Ovary (tissue), 9 donors: ENCODE results near the gene ANKZF1. TPM values are rescaled to one million over a fixed set of nuclear protein-coding genes. Genes with fewer than 3 reads are reported as not detected.

ENCODE experiments used
- DNase-seq, 5 donors: peaks; one replicate each; pipeline ENCODE4 v3.0.0-alpha.2; 2019 to 2020
- H3K27ac ChIP-seq, 2 donors: fragments of 200-600 bp; one replicate each; pipeline versions ENCODE4 v1.5.1 to v1.8.0; 2019 to 2022
- H3K27me3 ChIP-seq: fragments of 200-600 bp; one replicate; pipeline ENCODE4 v1.8.0; 2022
- H3K36me3 ChIP-seq: fragments of 200-600 bp; sonication (generic); one replicate; pipeline ENCODE4 v1.5.1; 2019
- H3K4me1 ChIP-seq: one replicate; pipeline ENCODE4 v1.8.1; 2013; ENCODE audit warnings: mild to moderate bottlenecking, moderate library complexity; ENCODE audit not compliant: insufficient read depth
- H3K4me3 ChIP-seq: fragments of 200-600 bp; sonication (generic); one replicate; pipeline ENCODE4 v1.5.1; 2017
- H3K9me3 ChIP-seq, 2 donors: fragments of 200-600 bp in 1 of 2; sonication (generic) in 1 of 2; one replicate each; pipeline versions ENCODE4 v1.5.1 to v1.8.1; 2013 to 2019; ENCODE audit warnings: mild to moderate bottlenecking in 1 of 2, moderate library complexity in 1 of 2
- EP300 ChIP-seq: sonication (generic); formaldehyde crosslinking; IDR thresholded peaks from one replicate; pipeline ENCODE4 v1.6.1; 2017; ENCODE audit warnings: antibody characterized with exemption
- POLR2A ChIP-seq: fragments of 450-650 bp; IDR thresholded peaks from one replicate; pipeline ENCODE4 v1.6.1; 2017; ENCODE audit warnings: antibody characterized with exemption, mild to moderate bottlenecking, moderate library complexity
- WGBS, 3 donors: extraction: QIAGEN DNeasy Blood & Tissue Kit in 1 of 3; methylation state at CpG; one replicate each; pipeline versions ENCODE4 v1.1.5 to v1.1.7; 2013 to 2017; 5-methylcytosine and 5-hydroxymethylcytosine counted together
- intact Hi-C, 4 donors: fragments of 100-400 bp; cut with DNase I; formaldehyde crosslinking; loops; one replicate each; pipeline versions ENCODE4 v1.11.0 to v1.15.1; 2022 to 2023
- polyA plus RNA-seq, 2 donors: library from polyadenylated mRNA; stranded (reverse); fragments of 200-250 nt in 1 of 2; fragments of 350-450 nt in 1 of 2; fragmentation: Illumina TruSeq in 1 of 2; extraction: RNeasy Lipid Tissue Mini Kit (QIAGEN cat#74804) in 1 of 2; gene quantifications; one replicate each; pipeline ENCODE4 v1.2.3, GENCODE V29; 2013 to 2014
- total RNA-seq, 7 donors: library from RNA; depleted of rRNA in 2 of 7; stranded (reverse); fragments of >200 nt in 2 of 7; fragmentation: NEBNext Ultra II Directional in 3 of 7; extraction: Animal tissue kit (Norgen Biotek cat#: 25700) in 3 of 7; gene quantifications; one replicate each; pipeline versions ENCODE4 v1.1.0 to v1.2.4, GENCODE V29; 2016 to 2023
- TF ChIP-seq, protein P1 (sequence below), 3 donors: fragments of 450-650 bp in 2 of 3; fragments of 200-600 bp in 1 of 3; IDR thresholded peaks; one replicate each; pipeline versions ENCODE4 v1.5.1 to v1.8.0; 2016 to 2022; ENCODE audit warnings: antibody characterized with exemption in 3 of 3, mild to moderate bottlenecking in 1 of 3
- donor health status: DM: no; HTN: no; CAD: no; lungs with moderate emphysema.
- donor health status: DM: no; HTN: no; CAD: no.
- donor health status: Bipolar disorder and iron deficiency.
- donor health status: DM: yes; HTN: yes; CAD: no.
- donor health status: DM: no; HTN: no; CAD: no.
- donor health status: DM: yes; HTN: yes; CAD: no.

The ANKZF1 gene
- total and polyA plus RNA-seq, 9 donors: 33.1 to 60.2 (median 39.0) TPM

GRCh38 chr2:219182331-219183150 lies 47.1 kb upstream of the ANKZF1 start:
- DNase-seq: no peak
- Histone ChIP-seq H3K4me1 (peaks cover 8% of the 10 kb centered on the region), H3K4me3 (no peak overlapping the region), H3K36me3 (no peaks in the 10 kb centered on the region), H3K27ac (no peak overlapping the region), H3K27me3 (no peaks in the 10 kb centered on the region), H3K9me3 (no peaks in the 10 kb centered on the region)
- WGBS, 3 donors: 56 to 72% (median 60%) methylated on average over 8 of the region's 8 CpGs
- intact Hi-C loops: loop anchor here in 1 of 4 donors (5.0 kb wide), 1 partner anchor 35 kb away; the partner anchor contains the start of gene ABCB6
- no peak for TF ChIP-seq POLR2A
- TF ChIP-seq EP300: no peak
- TF ChIP-seq, protein P1, sequence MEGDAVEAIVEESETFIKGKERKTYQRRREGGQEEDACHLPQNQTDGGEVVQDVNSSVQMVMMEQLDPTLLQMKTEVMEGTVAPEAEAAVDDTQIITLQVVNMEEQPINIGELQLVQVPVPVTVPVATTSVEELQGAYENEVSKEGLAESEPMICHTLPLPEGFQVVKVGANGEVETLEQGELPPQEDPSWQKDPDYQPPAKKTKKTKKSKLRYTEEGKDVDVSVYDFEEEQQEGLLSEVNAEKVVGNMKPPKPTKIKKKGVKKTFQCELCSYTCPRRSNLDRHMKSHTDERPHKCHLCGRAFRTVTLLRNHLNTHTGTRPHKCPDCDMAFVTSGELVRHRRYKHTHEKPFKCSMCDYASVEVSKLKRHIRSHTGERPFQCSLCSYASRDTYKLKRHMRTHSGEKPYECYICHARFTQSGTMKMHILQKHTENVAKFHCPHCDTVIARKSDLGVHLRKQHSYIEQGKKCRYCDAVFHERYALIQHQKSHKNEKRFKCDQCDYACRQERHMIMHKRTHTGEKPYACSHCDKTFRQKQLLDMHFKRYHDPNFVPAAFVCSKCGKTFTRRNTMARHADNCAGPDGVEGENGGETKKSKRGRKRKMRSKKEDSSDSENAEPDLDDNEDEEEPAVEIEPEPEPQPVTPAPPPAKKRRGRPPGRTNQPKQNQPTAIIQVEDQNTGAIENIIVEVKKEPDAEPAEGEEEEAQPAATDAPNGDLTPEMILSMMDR (IDR thresholded peaks at IDR 0.05): no peak

- no peak for TF ChIP-seq EP300
- no peak for TF ChIP-seq POLR2A
- TF ChIP-seq, protein P1 (IDR thresholded peaks at IDR 0.05): no peak
- H3K27ac ChIP-seq: no peak overlapping the region
- peaks cover 8% of the 10 kb centered on the region for H3K4me1 ChIP-seq
- intact Hi-C loops: loop anchor here in 1 of 4 donors (5.0 kb wide), 1 partner anchor 34 kb away; the partner anchor contains the start of gene ABCB6
- WGBS, 3 donors: 89 to 91% (median 90%) methylated on average over 6 of the region's 6 CpGs
- no peaks in the 10 kb centered on the region for H3K9me3 ChIP-seq
- no peaks in the 10 kb centered on the region for H3K36me3 ChIP-seq
- peak in 2 of 5 donors; percentile 10 to 13 for DNase-seq
- H3K27me3 ChIP-seq: no peaks in the 10 kb centered on the region
- H3K4me3 ChIP-seq: no peak overlapping the region
Observed at GRCh38 chr2:219183151-219183772, 46.3 kb upstream of the ANKZF1 start.

- WGBS, 3 donors: 97 to 98% (median 97%) methylated on average over 2 of the region's 2 CpGs
Observed at GRCh38 chr2:219184121-219184520, 45.5 kb upstream of the ANKZF1 start.

GRCh38 chr2:219186754-219187456 lies 42.7 kb upstream of the ANKZF1 start:
- Histone ChIP-seq H3K27ac (no peak overlapping the region), H3K4me1 (no peaks in the 10 kb centered on the region), H3K36me3 (no peaks in the 10 kb centered on the region), H3K9me3 (no peaks in the 10 kb centered on the region), H3K27me3 (no peaks in the 10 kb centered on the region), H3K4me3 (no peak overlapping the region)
- 80 to 86% (median 83%) methylated on average over 7 of the region's 7 CpGs for WGBS, 3 donors
- DNase-seq: no peak
- intact Hi-C loops: no loop called here
- TF ChIP-seq POLR2A (no peak), EP300 (no peak)
- TF ChIP-seq, protein P1 (IDR thresholded peaks at IDR 0.05): no peak

More at GRCh38 chr2:219184121-219184520, 45.5 kb upstream of the ANKZF1 start:
- H3K36me3 ChIP-seq: no peaks in the 10 kb centered on the region
- DNase-seq: peak in 1 of 5 donors; percentile 1
- H3K9me3 ChIP-seq: no peaks in the 10 kb centered on the region
- intact Hi-C loops: loop anchor here in 1 of 4 donors (5.0 kb wide), 1 partner anchor 33 kb away; the partner anchor contains the start of gene ABCB6
- H3K4me1 ChIP-seq: peaks cover 3% of the 10 kb centered on the region
- H3K4me3 ChIP-seq: no peak overlapping the region
- H3K27ac ChIP-seq: no peak overlapping the region
- TF ChIP-seq EP300 (no peak), POLR2A (no peak)
- TF ChIP-seq, protein P1 (IDR thresholded peaks at IDR 0.05): no peak
- H3K27me3 ChIP-seq: no peaks in the 10 kb centered on the region
